HG03432 (cell line): ENCODE data around the gene DMKN.

Source experiments
- ATAC-seq: cut with Tn5 transposase; IDR thresholded peaks from one replicate; pipeline ENCODE4 v1.9.1; 2021; ENCODE audit warnings: mild to moderate bottlenecking, moderate library complexity; ENCODE audit not compliant: unreplicated experiment

DMKN gene

DNA sequence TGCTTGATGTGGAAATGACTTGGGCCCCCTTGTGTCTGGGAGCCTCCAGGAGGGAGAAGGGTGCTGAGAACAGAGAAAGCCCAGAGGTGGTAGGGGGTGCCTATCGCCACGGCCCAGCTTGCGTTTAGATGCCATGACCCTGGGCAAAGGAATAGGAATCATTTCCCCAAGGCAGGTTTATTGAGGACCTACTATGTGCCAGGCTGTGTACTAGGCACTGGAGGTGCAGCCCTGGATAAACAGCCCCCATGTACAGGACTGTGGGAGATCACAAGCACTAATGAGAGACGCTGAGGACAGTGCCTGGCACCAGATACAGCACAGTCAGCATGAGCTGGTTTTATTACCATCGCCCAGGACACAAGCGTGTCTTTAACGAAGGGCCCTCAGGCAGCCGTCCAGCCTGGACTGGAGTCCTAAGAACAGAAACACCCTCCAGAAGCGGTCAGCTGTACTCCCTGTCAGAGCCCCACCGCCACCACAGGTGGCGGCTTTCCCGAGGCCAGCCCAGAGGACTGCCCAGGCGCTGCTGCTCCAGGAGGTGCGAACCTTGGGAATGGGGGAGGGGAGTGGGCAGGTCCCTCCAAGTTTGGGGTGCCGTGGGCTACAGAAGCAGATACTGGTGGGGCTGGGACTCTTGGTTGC, 36.6 kb upstream of the DMKN start:
- ATAC-seq: no peak

DNA sequence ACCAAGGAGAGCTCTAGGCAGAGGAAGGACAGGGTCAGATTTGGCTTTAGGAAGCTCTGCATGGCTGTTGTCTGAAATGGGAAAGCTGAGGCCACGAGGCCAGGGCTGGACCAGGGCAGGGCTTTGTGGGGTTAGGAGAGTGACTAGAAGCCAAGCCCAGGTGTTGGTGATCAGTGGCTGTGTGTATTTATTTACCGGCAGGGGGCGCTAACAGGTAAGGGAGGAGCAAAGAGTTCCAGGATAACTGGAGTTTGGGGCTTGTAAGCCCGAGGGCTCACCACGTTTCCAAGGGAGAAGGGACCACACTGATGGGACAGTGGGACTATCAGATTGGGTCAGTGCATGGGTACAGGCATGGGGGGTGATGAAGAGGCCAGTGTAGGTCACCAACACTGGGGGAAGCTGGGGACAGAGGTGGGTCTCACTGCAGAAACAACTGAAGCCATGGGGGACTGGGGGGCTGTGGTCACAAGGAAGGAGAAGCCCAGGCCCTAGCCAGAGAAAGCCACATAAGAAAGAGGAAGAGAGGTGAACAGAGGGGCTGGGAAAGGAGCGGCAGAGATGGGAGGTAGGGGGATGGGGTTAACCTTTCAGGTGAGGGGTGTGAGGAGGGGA, 35.8 kb upstream of the DMKN start:
- ATAC-seq: no peak

DNA sequence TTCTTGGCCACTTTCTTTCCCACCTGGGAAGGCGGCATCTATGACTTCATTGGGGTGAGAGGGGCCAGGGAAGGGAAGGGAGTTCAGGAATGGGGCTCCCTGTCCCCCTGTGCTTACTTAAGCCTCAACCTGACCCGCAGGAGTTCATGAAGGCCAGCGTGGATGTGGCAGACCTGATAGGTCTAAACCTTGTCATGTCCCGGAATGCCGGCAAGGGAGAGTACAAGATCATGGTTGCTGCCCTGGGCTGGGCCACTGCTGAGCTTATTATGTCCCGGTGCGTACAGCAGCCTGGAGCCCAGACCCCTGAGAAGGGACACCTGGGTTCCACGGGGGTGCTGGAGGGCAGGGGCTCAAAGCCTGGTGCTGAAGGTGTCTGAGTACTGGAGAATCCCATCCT, 33.1 kb upstream of the DMKN start:
- no peak for ATAC-seq

DNA sequence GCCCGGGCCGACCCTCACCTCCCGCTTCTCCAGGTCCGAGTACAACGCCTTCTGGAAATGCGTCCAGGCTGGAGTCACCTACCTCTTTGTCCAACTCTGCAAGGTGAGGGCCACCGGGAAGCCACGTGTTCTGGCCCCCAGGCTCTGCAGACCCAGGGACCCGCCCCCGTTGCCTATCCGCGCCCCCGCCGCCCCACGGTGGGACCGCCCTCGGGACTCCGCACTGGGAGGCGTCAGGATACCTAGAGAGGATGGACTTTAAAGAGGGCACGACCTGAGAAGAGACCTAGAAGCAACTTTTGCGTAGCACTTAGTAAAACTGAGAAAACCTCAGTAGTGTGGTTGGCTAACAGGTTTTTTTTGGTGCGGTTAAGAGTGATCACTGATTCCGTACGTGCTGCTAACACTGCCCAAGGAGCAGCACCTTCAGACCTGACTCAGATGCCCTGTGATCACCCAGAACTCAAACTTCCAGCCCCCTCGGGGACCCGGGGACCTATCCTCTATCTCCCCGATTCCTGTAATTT, 32.5 kb upstream of the DMKN start:
- peak; percentile 56 for ATAC-seq

DNA sequence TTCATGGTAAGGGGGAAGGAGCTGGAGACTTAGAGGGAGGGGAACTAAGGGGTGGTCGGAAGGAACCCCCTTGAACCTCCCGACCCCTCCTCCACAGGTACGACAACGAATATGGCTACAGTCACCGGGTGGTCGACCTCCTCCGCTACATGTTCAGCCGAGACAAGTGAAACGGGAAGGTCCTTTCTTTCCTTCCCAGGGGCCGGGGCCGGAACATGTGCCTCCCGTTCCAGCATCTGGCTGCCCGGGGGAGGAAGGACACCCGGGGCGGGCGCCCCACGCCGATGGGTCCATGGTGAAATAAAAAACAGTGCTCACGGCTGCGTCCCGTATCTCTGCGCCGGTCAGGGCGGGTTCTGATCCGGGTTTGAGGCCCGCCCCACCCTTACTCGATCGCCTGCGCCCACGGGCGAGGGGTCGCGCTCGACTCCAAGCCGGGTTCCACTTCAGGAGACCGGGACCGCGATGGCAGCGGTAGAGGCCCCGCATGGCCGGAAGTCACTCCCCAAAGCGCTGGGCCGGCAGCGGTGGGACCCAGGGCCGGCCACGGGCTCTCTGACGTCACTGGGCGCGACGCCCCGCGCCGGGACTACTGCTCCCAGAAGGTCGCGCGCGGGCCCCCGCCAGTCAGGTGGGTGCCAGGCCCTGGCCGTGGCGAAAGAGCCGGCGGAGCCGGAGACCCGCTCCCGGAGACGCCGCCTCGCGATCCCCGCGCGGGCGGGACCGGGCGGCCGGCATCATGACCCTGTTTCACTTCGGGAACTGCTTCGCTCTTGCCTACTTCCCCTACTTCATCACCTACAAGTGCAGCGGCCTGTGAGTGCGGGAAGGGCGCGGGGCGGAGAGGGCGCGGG, 31.8 kb upstream of the DMKN start, which contains the start of gene TMEM147:
TMEM147 (plus strand) TSS at position 626 of the 854 bp plus-strand sequence; CDS start at position 740, 114 bp downstream.
- ATAC-seq: peak; percentile 83

DNA sequence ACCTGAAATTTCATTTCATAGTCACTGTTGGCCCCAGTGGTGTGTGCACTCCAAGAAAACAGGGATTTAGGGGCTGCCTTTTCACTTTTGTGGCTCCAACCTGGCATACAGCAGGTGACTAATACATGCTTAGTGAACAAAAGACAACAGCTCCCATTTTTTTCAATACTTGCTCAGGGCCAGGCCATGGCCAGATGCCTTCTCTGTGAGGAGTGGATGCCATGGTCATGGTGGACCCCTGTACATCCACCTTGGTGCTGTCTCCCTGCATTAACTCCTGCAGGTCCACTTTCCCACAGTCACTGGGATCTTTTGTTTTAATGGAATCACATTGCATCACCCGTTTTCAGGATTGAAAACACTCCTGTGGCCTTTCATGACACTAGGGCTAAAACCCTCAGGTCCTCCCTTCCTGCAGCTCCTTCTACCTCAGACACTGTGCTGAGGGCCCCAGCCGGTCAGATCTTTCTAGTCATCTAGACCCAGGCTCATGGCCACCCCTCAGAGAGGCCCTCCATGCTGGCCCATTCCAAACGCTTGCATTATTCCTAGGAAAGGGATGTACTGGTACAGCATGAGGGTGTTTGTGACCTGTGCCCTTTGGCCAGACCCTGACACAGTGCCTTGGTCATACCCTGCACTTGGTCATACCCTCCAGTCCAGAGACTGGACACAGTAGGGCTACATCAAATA, 30.8 kb upstream of the DMKN start:
- no peak for ATAC-seq

DNA sequence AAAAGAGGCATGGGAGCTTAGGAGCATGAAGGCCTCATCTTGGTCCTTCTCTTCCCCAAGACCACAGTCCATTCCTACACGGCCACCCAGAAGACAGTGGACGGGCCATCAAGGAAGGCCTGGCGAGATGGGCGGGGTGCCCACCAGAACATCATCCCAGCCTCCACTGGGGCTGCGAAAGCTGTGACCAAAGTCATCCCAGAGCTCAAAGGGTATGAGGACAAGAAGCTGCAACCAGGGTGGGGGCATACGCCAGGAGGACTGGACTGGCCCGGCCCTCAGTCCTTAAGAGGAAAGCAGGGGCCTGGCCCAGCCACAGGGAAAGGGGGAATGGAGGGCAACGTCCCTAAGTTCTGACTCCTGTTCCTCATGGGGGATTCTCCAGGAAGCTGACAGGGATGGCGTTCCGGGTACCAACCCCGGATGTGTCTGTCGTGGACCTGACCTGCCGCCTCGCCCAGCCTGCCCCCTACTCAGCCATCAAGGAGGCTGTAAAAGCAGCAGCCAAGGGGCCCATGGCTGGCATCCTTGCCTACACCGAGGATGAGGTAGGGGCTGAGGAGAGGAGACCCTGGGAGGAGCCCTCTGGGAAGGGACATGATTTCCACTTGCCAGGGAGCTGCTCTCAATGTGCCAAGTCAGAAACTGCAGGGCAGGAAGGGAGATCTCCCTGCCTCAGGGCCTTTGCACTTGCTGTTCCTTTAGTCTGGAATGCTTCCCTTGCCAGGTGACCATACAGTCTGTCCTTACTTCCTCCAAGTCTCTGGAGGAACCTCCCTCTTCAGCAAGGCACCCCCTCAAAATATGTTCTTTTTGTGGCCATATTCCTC, 30.0 kb upstream of the DMKN start:
- no peak for ATAC-seq

DNA sequence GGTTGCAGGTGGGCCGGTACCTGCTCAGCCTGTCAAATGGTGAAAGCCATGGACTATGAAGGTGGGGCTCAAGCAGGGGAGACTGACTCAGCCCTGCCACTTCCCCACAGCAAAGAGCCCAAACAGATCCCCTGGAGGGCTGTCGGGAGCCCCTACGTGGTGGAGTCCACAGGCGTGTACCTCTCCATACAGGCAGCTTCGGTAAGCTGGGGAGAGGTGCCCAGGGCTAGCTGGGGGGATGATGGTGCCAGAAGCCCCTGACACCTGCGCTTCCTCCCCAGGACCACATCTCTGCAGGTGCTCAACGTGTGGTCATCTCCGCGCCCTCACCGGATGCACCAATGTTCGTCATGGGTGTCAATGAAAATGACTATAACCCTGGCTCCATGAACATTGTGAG, 28.8 kb upstream of the DMKN start:
- no peak for ATAC-seq

DNA sequence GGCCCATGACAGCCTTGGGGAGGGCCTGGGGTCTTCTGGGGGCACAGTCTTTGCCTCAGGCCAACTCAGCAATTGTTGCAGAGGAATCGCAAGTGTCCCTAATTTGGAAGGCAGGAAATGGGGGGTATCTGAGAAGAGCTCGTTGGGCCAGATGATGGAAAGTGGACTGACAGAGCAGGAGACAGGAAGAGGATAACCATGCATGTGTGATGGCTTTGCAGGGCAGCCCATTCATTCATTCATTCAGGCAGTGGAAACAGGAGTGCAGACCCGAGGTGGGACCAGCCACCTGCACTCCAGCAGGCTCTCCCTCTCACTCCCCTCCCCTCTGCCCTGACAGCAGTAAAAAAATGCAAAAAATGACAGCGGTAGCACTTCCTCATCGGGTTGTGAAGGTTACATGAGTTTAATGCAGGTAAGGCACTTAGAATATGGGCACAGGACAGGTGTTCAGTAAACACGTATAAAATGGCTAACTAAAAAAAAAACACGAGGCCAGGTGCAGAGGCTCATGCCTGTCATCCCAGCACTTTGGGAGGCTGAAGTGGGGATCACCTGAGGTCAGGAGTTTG, 27.0 kb upstream of the DMKN start:
- ATAC-seq: no peak

DNA sequence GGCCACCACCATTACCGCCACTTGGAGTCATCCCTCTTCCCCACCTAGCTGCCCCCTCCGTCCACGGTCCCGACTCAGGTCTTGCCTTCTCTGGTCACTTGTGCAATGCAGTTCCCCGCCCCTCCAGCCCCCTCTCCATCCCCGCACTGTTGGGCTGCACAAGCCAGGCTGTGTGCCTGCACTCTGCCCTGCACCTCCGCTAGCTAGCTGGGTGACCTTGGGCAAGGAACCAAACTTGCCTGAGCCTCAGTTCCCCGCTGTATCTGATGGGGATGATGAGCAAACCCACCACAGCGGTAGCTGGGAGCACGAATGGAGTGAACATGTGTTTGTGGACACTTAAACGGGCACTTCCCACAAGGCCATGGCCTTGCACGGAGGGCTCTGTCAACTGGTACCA, 26.4 kb upstream of the DMKN start:
- ATAC-seq: no peak

DNA sequence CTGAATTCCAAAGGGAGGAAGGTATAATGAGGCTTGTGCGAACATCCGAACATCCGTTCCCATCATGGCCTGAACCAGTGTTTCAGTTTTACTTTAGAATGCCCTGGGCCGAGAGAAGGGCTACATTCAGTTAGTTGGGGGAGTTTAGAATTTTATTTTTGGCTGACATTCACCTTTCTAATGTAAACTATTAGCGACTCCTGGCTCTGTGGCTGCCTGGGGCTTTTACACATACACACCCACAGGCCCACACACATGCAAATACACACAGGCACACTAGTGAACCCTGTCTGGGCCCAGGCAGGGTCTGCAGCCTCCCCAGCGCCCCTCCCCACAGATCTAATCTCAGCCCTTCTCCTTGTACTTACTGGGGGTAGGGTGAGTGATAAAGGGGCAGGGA, 25.9 kb upstream of the DMKN start:
- ATAC-seq: no peak

DNA sequence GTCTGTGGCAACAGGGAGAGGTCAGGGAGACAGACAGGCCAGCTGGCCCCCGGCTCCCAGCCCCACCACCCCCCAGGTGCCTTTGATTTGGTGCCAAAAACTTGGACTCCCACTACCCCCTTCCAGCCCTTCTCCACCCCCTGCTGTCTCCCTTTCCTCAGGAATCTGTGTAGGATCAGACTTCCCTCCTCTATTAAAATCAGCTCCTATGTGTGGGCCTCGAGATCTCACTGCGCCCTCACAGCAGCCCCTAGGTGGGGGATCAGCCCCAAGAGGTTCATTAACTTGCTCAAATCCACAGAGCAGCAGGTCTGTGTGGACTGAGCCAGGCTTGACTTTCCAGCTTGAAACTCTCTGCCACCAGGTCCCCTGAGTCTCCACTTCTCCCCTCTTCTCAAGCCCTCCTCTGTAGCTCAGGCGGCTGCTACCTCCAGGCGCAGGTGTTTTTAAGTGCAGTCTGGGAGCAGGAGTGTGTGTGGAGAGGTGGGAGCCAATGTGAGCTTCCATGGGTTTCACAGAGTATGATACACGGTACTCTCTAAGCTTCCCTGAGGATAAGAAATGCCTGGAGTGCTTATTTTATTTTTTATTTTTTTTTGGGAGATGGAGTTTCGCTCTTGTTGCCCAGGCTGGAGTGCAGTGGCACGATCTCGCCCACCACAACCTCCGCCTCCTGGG, 21.5 kb upstream of the DMKN start:
- no peak for ATAC-seq

DNA sequence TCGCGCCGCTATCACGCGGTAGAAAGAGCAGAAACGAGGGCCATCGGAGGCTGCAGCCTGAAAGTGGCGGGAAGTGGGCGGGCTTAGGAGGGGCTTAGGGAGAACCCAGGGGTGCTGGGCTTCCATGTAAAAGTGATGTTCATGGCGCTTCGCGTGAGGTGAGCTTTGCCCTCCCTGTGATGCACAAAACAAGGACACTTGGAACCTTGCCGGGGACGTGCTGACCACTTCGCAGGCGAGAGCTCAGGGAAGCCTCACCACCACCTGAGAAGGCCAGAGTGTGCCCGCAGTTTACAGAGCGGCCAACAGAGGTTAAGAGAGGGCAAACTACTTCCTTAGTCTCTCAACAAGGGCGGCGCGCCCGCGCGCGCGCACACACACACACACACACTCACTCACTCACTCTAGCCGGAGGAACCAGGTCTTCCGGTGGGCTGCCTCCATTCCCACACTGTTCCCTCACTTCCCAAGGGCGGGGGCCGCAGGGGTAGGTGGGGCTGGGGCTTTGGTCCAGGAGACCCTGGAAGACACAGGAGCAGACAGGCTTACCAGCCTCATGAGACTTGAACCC, 20.5 kb upstream of the DMKN start:
- no peak for ATAC-seq

DNA sequence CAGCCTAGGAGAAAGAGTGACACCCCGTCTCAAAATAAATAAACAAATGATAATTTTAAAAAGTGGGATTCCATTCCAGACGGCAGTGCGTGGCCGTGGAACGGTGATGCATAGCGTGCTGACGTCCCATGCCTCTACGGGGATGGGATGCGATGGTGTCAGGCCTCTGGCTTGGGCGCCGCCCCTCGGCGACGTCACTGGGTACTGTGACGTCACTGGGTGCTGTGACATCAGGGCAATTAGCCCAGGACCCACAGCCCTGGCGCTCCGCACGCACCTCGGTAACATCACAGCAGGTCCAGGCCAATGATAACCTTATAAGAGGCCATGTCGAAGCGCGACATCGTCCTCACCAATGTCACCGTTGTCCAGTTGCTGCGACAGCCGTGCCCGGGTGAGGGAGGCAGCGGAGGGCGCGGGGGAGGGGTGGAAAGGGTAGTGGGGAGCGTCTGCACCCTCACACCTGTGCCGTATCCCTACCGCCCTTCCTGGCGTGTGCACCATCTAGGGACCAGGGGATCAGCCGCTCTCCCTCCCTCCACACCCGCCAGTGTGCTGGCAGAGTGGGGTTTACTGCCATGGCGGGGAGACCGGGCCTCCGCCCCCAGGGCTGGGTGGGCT, 19.9 kb upstream of the DMKN start, which contains the start of gene GAPDHS:
GAPDHS (plus strand) TSS at position 256 of the 621 bp plus-strand sequence; CDS start at position 328, 72 bp downstream.
- no peak for ATAC-seq

DNA sequence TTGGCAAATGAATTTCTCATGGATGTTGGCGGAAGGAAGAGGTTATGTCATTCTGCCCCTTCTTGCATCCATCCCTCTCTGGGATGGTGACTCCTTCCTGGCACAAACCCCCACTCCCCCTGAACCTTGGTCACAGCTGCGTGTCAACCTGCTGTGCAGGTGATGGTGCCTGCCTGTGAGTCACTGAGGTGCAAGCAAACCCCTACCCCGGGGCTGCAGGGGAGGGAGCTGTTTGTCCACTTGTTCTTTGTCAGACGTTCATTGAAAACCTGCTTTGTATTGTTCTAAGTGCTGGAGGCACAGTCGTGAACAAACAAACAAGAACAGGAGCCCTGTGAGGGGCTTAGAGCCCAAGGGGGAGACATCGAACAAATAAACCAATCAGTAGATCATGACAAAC, 17.8 kb upstream of the DMKN start:
- ATAC-seq: no peak

DNA sequence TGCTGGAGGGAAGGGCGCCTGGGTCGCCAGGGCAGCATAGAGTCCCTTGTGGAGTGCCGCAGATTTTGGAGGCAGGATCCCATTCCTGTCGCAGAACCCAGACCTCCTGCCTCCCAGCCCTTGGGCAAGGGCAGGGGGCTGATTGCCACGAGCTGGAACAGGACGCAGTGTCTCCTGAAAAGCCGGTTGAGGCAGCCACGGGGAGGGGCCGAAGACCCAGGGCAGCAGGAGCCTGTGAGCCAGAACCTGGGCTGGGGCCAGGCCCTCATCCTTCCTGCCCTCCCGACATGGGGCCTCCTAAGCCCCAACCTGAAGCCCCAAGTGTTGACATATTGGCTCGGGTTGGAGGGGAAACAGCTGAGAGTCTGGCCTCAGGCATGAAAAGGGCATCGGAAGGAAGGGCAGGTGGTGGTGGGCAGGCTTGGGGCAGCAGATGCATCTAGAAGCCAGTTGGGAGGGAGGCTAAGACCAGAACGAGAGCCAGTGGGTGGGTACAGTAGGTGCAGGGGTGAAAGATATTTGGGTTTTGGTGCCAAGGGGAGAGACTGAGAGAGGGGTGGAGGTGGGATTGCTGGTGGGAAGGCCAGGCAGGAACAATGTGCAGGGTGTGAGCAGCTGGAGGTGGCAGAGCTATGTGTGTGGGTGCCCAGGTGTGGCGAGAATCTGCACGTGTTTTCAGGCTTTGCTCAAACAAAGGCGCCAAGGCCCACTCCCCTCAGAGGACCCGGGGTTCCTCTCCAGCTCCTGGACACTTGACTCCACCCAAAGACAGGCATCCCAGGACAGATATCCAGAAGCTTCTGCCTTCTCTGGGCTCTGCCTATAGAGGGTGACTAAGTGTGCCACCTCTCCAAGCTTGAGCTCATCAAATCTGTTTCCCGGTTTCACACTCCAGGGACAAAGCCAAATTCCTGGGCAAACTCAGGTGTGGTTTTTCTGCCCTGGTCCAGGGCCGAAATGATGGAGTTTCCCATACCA, 16.1 kb upstream of the DMKN start:
- ATAC-seq: no peak
